T-helper 22 cell (primary cell): ENCODE results near the gene STS.

Experiments
- DNase-seq: peaks from one replicate; pipeline ENCODE4 v3.0.0-alpha.2; 2020; ENCODE audit warnings: low read depth

The STS gene

GRCh38 chrX:7188672-7189071 lies 41.2 kb downstream of the STS start:
- DNase-seq = no peak

- DNase-seq = no peak
These were observed 42.6 kb downstream of the STS start for GRCh38 chrX:7190157-7190556.

- no peak for DNase-seq
These were observed 44.2 kb downstream of the STS start for GRCh38 chrX:7191681-7192110.

- DNase-seq = no peak
These were observed 45.4 kb downstream of the STS start for GRCh38 chrX:7192871-7193270.

- DNase-seq = no peak
These were observed 47.1 kb downstream of the STS start for GRCh38 chrX:7194606-7195005.
